ENCODE results near the gene SLC6A8. TPM values are rescaled to one million over a fixed set of nuclear protein-coding genes. Genes with fewer than 3 reads are reported as not detected.

The SLC6A8 gene
- total RNA-seq, 1 donor from 2014 or later: 165 TPM

DNA sequence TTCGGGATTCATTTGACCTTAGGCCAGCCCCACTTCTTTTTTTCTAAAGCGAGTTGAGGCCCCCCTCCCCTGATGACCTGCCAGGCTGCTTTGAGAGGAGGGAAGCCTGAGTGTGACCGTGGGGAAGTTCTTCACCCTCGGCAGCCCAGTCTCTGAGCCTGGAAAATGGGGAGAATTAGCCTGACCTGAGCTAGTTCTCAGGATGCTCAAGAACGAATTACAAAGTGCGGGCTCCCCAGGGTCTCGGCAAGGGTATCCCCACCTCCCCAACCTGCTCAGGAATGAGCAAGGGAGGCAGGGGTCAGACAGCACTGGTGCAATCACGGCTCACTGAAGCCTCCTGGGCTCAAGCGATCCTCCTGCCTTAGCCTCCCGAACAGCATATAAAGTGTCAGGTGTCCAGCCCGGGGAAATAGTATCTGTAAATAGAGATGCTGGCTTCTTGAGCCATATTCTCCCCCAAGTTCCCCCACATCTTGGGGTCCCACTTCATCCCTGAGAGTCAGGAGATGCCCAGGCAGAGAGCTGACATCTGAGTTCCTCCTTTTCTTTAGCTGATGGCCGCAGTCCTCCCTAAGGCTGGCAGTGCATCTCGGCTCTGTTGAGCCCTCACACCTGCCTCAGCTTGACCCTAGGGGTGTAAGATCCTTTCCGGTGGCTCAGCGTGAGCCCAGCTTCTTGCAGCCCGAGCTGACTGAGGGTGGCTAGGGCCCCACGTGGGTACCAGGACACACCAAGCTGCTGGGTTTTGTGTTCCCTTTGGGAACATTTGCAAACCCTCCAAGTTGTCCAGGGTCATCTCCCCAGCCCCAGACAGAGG, 39.2 kb upstream of the SLC6A8 start:
- no peak for DNase-seq (ENCODE audit: low spot score)

DNA sequence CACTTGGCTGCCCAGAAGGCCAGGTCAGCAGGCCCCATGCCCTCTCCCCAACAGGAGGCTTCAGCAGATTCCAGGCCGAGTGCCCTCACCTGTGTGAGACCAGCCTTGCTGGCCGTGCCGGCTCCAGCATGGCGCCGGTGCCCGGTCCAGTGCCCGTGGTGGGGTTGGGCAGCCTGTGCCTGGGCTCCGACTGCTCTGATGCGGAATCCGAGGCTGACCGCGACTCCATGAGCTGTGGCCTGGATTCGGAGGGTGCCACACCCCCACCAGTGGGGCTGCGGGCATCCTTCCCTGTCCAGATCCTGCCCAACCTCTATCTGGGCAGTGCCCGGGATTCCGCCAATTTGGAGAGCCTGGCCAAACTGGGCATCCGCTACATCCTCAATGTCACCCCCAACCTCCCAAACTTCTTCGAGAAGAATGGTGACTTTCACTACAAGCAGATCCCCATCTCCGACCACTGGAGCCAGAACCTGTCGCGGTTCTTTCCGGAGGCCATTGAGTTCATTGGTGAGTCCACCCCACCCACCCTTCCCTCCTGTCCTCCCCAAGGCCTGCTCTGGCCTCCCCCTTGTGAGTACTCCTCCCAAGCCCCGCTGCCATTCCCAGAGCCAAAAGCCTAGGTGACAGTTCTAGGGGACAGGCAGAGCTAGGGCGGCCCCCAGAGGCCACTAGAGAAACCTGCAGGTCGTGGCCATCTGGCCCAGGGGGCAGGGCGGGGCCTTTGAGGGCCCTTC, 38.4 kb upstream of the SLC6A8 start:
- DNase-seq (ENCODE audit: low spot score): no peak

DNA sequence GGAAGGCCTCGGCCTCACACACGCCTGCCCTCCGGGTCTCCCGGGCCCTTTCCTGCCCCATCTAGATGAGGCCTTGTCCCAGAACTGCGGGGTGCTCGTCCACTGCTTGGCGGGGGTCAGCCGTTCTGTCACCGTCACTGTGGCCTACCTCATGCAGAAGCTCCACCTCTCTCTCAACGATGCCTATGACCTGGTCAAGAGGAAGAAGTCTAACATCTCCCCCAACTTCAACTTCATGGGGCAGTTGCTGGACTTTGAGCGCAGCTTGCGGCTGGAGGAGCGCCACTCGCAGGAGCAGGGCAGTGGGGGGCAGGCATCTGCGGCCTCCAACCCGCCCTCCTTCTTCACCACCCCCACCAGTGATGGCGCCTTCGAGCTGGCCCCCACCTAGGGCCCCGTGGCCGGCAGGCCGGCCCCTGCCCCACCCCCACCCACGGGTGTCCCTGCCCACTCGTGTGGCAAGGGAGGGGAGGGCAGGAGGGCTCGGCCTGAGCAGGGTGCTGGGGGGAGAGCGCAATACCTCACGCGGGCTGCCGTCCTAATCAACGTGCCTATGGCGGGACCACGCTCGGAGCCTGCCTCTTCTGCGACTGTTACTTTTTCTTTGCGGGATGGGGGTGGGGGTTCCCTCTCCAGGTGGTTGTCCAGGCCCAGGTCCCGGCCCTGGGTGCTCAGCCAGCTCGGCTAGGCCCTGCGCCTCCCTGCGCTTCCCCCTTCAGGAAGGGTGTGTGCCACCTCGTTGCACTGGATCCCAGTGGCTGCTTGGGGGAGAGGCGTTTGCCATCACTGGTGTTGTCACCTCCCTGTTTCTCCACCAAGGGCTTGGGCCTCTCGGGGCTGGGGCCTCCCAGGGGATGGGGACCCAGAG, 37.6 kb upstream of the SLC6A8 start:
- DNase-seq (ENCODE audit: low spot score): no peak

DNA sequence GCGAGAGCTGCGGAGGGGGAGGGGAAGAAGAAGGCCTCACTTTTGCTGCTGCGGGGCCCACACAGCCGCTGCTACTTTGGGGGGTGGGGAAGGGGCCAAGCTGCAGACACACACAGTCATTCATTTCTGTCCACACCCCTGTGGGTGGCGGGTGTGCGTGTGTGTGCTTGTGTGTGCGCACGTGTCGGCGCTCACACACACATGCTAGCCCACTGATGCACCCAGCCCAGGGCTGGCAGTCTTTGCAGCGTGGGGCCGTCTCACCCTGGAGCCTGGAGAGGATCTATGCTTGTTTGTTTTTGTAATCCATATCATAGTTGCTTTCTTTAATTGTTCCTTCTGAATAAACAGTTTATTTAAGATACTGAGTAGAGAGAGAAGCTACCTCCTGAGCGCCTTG, 36.8 kb upstream of the SLC6A8 start:
- DNase-seq (ENCODE audit: low spot score): no peak

DNA sequence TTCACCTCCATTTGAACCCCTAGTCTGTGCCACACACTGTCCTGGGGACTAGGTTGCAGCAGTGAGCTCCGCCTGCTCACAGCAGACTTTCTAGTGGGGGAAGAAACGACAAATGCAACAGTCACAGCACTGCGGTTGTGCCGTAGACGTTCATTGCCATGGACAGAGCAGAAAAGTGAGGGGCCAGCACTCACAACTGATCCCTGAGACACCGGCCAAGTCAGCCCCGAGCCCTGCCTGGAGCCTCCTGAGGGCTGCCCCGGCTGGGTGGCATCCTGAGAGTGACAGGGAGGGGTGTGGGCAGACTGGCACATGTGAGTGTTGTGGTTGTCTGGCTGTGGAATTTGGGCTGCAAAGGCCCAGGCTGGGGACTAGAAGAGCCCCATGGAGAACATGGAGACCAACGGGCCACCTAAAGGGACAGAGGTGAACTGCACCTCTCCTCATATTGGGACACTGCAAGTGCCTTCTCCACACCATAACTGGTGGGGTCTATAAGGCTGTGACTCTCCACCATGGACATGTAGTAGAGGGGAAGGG, 36.1 kb upstream of the SLC6A8 start:
- DNase-seq (ENCODE audit: low spot score): no peak

DNA sequence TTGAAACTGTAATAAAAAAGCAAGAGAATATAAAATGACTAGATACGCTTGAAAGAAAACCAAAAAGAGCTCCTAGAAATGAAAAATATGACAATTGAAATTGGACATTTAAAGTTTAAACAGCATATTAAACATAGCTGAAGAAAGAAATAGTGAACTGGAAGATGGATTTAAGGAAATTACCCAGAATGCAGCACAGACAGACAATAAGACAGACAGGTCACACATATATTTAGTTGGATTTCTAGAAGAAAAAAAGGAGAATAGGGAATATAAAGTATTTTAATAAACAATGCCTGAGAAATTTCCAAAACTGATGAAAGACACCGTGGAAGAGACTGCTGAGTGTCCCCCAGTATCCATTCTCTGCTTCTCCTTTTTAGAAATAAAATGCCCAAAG, 34.2 kb upstream of the SLC6A8 start:
- DNase-seq (ENCODE audit: low spot score): no peak

DNA sequence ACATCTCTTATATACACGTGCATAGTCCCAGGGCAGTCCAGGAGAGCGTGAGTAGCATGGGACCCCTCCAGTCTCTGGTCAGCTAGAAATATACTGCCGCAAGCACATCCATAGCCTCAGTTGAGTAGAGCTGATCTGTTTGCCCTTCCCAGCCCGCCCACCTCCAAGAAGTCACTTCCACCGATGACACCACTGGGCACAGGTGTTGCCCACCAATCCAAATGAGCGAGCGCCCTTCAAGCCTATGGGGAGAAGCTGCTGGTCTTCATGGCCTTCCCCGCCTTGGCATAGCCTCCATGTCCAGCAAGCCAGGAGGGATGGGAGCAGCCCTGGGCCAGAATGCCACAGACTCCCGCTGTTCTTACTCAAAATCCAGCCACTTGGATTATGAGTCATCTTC, 30.6 kb upstream of the SLC6A8 start:
- no peak for DNase-seq (ENCODE audit: low spot score)

DNA sequence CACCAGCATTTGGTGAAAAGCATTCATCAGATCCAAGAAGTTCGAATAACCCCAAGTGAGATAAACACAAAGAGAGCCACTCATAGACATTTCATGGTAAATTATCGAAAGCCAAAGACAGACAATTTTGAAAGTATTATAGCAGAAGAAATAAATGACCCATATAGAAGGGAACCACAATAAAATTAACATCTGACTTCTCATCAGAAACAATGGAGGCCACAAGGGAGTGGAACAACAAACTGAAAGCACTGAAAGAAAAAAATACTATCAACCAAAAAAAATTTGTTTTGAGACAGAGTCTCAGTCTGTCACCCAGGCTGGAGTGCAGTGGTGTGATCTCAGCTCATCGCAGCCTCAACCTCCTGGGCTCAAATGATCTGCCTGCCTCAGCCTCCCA, 28.5 kb upstream of the SLC6A8 start:
- no peak for DNase-seq (ENCODE audit: low spot score)

DNA sequence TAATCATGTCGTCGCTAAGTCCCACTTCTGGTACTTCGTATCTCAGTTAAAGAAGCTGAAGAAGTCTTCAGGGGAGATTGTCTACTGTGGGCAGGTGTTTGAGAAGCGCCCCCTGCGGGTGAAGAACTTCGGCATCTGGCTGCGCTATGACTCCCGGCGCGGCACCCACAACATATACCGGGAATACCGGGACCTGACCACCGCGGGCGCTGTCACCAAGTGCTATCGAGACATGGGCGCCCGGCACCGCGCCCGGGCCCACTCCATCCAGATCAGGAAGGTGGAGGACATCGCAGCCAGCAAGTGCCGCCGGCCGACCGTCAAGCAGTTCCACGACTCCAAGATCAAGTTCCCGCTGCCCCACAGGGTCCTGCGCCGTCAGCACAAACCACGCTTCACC, 25.5 kb upstream of the SLC6A8 start:
- peak; percentile 39 for DNase-seq (ENCODE audit: low spot score)

DNA sequence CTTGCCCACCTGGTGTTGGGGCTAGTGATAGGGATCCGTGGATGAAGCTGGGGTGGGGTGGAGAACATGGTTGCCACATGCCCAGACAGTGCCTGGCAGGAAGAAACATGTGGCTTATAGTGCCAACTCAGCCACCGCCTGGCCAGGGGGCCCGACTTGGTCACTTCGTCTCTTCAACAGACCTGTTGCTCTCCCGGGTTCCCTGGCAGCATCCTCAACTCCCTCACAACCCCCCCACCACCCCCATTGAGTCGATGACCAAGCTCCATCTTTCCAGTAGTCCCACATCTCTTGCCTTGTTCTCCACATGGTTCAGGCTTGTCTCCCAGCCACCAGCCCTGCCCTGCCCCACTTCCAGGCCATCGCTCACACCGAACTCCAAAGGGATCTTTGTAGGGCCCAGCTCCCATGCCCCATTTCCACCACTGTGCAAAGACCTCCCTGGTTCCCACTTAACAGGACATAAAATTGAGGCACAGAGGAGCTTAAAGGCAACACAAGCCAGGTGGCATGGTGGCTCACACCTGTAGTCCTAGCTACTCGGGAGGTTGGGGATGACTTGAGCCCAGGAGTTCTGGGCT, 21.9 kb upstream of the SLC6A8 start:
- no peak for DNase-seq (ENCODE audit: low spot score)

DNA sequence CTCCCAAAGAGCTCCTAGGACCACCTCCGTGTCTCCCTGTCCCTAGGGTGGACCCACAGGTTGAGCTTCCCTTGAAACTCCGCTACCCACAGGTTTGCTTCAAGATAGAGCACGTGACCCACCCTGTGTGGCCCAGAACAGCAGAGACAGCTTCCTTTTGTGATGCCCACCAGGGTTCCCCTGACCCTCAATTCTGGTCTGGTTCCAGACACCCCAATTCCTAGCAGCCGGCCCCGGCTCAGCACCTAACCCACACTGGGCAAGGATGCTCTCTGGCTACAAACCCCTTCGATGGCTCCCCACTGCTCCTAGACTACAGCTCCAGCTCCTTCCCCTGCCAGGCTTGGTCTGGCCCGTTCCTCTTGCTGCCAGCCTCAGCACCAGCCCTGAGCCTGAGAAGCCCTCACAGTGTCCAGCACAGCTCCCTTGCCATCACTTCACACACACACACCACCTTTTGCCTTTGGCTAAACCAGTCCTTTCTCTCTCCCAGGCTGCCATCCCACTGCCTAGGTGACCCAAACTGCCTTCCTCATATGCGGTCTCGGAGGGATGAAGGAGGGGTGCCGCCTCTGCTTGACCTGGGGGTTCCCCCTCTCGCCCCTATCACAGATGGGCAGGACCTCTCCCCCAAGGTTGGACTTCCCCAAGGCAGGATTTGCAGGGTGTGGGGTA, 20.3 kb upstream of the SLC6A8 start:
- DNase-seq (ENCODE audit: low spot score): no peak

DNA sequence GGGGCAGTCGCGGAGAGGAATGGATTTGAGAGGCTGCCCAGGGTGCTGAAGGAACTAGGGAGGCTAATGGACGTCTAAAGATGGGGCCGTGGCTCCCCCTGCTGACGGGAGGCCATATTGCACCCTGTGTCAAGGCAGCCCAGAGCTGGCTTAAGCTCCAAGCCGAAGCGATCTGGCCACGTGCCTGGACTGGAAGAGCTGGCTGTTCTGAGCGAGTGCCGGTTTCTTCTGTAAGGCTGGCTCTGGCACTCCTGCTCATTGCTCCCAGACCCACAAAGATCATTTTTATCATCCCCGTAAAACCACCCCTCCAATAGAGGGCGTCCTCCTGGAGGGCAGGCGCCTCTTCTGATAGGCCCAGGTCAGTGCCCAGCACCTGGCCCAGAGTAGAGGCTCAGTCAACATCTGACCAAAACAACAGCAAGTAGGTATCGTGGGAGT, 19.8 kb upstream of the SLC6A8 start:
- peak; percentile 86 for DNase-seq (ENCODE audit: low spot score)

DNA sequence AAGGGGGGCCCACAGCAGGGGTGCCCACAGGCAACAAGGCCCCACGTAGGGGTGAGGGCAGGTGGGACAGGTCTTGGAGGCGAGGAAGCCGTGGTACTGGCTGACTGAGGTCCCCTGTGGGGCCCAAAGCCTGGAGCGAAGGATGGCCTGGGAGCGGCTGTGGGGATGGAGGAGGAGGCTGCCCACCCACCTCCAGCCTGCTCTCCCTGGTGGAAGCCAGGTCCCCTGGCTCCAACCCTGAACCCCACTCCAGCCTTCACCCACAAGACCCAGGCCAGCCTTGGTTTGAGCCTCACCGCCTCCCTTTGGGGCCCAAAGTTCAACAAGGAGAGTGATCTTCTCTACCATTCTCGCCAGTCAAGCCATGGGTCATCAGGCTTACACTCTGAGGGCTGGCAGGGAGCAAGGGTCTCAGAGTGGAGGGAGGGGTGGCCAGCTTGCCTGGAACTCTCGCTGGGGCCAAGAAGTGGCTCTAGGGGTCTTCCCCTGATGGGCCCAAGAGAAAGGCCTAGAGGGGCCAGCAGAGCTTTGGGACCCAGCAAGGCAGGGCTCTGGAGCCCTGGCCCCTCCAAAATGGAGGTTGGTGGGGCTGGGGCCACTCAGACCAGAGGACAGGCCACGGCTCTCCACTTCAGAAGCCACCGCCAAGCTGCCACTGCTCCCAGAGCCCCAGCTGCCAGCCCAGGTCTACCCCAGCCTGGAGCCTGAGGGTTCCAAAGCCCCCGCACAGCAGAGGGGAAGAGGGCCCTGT, 19.1 kb upstream of the SLC6A8 start:
- no peak for DNase-seq (ENCODE audit: low spot score)

DNA sequence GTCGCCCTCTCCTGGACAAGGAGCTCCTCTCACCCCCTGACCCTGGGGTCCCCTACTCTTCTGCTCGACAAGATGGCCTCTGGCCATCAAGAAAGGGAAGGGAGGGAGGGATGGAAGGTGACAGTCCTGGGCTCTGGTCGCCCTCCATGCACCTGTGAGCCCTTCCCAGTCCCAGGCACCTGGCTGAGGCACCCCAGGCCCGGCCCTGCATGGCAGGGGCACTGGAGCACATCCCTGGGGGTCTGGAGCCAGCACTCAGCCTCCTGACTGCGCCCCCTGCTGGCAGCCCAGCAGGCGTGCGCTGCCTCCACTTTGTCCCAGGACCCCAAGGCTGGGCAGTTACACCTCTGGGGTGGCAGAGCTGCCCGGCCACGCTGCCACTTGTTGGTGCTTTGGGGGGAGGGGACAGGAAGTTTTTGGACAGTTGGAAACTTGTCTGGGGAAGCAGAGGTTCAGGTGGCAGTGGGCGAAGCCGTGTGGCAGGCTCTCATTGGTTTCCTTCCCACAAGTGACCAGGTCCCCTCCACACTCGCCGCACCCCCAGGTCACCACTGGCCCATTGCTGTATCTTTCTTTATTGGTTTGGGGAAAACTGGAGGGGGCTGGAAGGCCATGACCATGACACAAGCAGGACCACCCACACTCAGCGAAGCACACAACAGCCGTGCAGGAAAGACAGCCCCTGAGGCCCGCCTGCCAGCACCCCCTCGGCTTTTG, 18.4 kb upstream of the SLC6A8 start:
- no peak for DNase-seq (ENCODE audit: low spot score)

DNA sequence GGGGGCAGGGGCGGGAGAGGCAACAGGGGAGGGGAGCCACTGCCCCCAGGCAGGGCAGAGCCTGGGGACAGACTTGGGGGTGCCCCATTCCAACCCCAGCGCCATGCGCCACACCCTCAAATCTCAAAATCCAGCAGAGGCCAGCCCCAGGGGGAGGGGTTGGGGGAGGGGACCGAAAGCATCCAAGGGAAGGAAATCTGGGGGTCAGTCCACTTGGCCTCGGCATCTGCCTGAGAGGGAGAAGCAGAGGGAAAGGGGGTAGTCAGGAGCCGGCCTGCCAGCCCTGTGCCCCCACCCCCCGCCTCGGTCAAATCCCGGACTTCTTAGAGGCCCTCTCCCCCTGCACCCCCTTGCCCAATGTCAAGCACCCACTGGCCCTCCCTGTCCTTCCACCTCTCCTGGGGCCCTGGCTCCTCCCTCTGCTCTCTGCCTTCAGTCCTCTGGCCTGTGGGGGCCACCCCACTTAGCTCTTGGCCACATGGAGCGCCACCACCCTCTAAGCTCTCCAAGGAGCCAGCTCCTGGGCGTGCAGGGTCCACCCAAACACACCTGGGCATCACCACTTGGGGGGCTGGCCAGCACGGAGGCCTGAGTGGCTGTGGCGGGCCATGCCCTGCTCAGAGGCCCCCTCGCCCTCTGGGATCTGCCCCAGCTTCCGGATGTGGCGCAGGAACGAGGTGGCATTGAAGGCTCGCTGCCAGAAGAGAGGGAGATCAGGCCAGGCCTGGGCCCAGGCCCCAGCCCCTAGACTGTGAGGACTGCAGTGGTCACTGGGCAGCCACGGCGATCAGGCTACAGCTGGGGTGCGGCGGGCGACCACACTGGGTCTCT, 17.6 kb upstream of the SLC6A8 start:
- no peak for DNase-seq (ENCODE audit: low spot score)

DNA sequence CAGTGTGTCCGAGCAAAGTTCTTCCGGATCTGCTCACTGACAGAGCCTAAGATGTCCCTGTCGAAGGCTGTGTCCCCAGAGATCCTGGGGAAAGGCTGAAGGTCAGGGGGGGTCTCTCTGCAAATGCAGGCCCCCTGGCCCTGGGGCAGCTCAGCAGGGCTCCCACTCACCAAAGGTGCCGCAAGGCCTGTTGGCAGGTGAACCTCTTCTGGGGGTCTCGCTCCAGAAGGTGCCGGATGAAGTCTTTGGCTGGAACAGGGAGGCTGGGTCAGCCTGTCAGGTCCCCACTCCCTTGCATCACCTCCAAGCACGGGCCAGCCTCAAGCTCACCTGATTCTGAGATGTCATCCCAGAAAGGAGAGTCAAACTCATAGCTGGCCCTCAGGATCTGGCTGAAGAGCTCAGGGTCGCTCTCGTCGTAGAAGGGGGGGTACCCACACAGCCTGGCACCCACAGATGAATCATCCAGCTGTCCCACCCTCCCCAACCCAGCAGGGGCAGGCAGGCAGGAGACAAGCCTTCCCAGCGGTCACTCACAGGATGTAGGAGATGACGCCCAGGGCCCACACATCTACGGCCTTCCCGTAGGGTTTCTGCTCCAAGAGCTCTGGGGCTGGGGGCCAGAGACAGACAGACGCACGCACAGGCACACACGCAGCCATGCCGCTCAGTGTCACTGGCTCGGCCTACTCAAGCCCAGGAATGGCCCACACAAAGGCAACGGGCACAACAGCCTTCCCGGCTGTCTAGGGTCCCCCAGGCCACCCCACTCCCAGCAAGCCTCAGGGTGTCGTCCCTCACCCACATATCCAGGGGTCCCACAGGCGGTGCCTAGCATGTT, 16.8 kb upstream of the SLC6A8 start:
- DNase-seq (ENCODE audit: low spot score): no peak

DNA sequence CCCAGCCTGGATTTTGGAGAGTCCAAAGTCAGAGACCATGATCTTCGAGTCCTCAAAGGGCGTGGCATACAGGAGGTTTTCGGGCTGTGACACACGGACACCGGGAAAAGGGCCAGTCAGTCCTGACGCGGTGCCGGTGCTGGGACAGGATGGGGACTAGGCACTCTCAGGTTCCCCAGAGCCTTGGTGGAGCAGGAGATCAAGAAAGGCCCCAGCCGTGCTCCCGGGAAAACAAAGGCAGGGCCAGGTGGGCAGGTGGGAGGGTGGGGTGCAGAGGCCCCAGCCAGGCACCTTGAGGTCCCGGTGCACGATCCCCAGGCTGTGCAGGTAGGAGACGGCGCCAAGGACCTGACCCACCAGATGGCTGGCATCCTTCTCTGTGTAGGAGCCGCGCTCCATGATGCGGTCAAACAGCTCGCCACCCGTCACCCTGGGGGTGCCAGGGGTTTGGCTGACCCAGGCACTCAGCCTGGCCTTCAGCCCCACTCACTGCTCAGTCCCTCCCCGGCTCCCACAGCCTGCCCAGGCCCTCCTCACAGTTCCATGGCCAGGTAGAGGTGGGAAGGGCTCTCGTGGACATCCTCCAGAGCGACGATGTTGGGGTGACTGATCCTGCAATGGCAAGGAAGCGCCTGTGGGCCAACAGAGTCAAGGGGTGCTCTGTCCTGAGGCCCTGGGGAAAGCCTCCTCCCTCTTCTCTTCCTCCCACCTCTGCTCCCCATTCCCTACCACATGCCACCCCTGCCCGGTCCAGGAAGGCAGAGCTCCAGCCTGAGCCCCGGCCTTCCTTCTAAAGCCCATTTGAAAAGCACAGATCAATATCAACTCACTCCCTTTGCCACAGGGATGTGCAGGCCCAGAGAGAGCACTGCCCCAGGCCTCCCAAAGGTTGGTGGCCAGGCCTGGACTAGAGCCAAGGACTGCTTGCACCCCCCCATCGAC, 15.9 kb upstream of the SLC6A8 start:
- no peak for DNase-seq (ENCODE audit: low spot score)
